HepG2 (cell line): ENCODE data around the gene RFC1. TPM values are rescaled to one million over a fixed set of nuclear protein-coding genes. Genes with fewer than 3 reads are reported as not detected.
A peak's percentile ranks its signal among the peaks of the same experiment; 100 is the strongest.

Source experiments
- ISL2 ChIP-seq: sonication (generic); formaldehyde crosslinking; IDR thresholded peaks from 2 replicates; pipeline ENCODE4 v1.5.0; 2020; ENCODE audit warnings: missing genetic modification reagents
- MTF1 ChIP-seq: sonication (generic); formaldehyde crosslinking; IDR thresholded peaks from 2 replicates; pipeline ENCODE4 v1.5.0; 2020; ENCODE audit warnings: missing genetic modification reagents
- NCOA1 ChIP-seq: sonication (generic); formaldehyde crosslinking; IDR thresholded peaks from 2 replicates; pipeline ENCODE4 v1.9.0; 2021; ENCODE audit warnings: missing genetic modification reagents
- PCBP1 ChIP-seq: fragments of 200-400 bp; formaldehyde crosslinking; IDR thresholded peaks from 2 replicates; pipeline ENCODE4 v1.6.1; 2017; ENCODE audit warnings: mild to moderate bottlenecking, low read depth, low read length, borderline replicate concordance
- RORA ChIP-seq: sonication (generic); formaldehyde crosslinking; IDR thresholded peaks from 2 replicates; pipeline ENCODE4 v1.5.0; 2020; ENCODE audit warnings: mild to moderate bottlenecking, missing genetic modification reagents, moderate library complexity
- ZFAT ChIP-seq: sonication (generic); formaldehyde crosslinking; conservative IDR thresholded peaks from 2 replicates; pipeline ENCODE4 v1.8.1; 2023; ENCODE audit warnings: missing genetic modification reagents, inconsistent platforms
- ZKSCAN5 ChIP-seq: sonication (generic); formaldehyde crosslinking; IDR thresholded peaks from 2 replicates; pipeline ENCODE4 v1.5.1; 2020; ENCODE audit warnings: mild to moderate bottlenecking, missing genetic modification reagents
- ZNF318 ChIP-seq: sonication (generic); formaldehyde crosslinking; IDR thresholded peaks from 2 replicates; pipeline ENCODE4 v1.4.0; 2020; ENCODE audit warnings: mild to moderate bottlenecking, missing genetic modification reagents
- ZNF354B ChIP-seq: sonication (generic); formaldehyde crosslinking; IDR thresholded peaks from 2 replicates; pipeline ENCODE4 v1.8.0; 2022; ENCODE audit warnings: mild to moderate bottlenecking, missing genetic modification reagents
- ZNF781 ChIP-seq: sonication (generic); formaldehyde crosslinking; IDR thresholded peaks from 2 replicates; pipeline ENCODE4 v1.5.1; 2020; ENCODE audit warnings: borderline replicate concordance, mild to moderate bottlenecking, missing genetic modification reagents; ENCODE audit errors: not compliant biosample characterization
- ZSCAN12 ChIP-seq: sonication (generic); formaldehyde crosslinking; IDR thresholded peaks from 2 replicates; pipeline ENCODE4 v1.9.0; 2021; ENCODE audit warnings: mild to moderate bottlenecking, missing genetic modification reagents
- ZZZ3 ChIP-seq: sonication (generic); formaldehyde crosslinking; IDR thresholded peaks from 2 replicates; pipeline ENCODE4 v1.4.0; 2020; ENCODE audit warnings: missing genetic modification reagents, mild to moderate bottlenecking, borderline replicate concordance
- polyA plus RNA-seq, 8 experiments: library from polyadenylated mRNA; depleted of rRNA in 3 of 8; stranded (reverse) in 7 of 8; unstranded in 1 of 8; fragments of >200 nt; fragmentation: Illumina TruSeq in 4 of 8; extraction: Trizol in 4 of 8; gene quantifications; 2 replicates each; pipeline versions ENCODE4 v1.2.1 to v1.2.3, GENCODE V29; 2011 to 2016; ENCODE audit warnings: low read depth in 4 of 8, missing spikeins in 1 of 8, mixed read lengths in 1 of 8; ENCODE audit not compliant: insufficient read depth in 1 of 8
- total RNA-seq, 5 experiments: library from RNA; depleted of rRNA; stranded (reverse); fragments of >200 nt; fragmentation: Illumina TruSeq; extraction: Trizol; gene quantifications; 2 replicates each; pipeline ENCODE4 v1.2.3, GENCODE V29; 2016; ENCODE audit warnings: low read depth in 1 of 5
- TF ChIP-seq, protein P1 (sequence below): sonication (generic); formaldehyde crosslinking; IDR thresholded peaks from 2 replicates; pipeline ENCODE4 v1.4.0; 2020; ENCODE audit warnings: missing genetic modification reagents, borderline replicate concordance
- TF ChIP-seq, protein P2 (sequence below): sonication (generic); formaldehyde crosslinking; IDR thresholded peaks from 2 replicates; pipeline ENCODE4 v1.5.1; 2020; ENCODE audit warnings: mild to moderate bottlenecking, missing genetic modification reagents, borderline replicate concordance

The RFC1 gene
- total and polyA plus RNA-seq, 2 of the 13 experiments (the other 11 are each of a cell fraction or from before 2014, with no cell fraction given) = 15.9 to 78.8 TPM

- TF ChIP-seq, protein P1, sequence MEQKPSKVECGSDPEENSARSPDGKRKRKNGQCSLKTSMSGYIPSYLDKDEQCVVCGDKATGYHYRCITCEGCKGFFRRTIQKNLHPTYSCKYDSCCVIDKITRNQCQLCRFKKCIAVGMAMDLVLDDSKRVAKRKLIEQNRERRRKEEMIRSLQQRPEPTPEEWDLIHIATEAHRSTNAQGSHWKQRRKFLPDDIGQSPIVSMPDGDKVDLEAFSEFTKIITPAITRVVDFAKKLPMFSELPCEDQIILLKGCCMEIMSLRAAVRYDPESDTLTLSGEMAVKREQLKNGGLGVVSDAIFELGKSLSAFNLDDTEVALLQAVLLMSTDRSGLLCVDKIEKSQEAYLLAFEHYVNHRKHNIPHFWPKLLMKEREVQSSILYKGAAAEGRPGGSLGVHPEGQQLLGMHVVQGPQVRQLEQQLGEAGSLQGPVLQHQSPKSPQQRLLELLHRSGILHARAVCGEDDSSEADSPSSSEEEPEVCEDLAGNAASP (CRISPR knock-in tag) = peak; percentile 88; the same call in 1 of the 2 replicates
- no peak for TF ChIP-seq MTF1 (CRISPR knock-in tag)
- TF ChIP-seq ISL2 (CRISPR knock-in tag) = 0 out of 2 replicates have a peak, but pooled peaks have one; percentile 32
- no peak for TF ChIP-seq NCOA1 (CRISPR knock-in tag)
- TF ChIP-seq ZKSCAN5 (CRISPR knock-in tag) = no peak
- no peak for TF ChIP-seq ZFAT (CRISPR knock-in tag)
- TF ChIP-seq, protein P2, sequence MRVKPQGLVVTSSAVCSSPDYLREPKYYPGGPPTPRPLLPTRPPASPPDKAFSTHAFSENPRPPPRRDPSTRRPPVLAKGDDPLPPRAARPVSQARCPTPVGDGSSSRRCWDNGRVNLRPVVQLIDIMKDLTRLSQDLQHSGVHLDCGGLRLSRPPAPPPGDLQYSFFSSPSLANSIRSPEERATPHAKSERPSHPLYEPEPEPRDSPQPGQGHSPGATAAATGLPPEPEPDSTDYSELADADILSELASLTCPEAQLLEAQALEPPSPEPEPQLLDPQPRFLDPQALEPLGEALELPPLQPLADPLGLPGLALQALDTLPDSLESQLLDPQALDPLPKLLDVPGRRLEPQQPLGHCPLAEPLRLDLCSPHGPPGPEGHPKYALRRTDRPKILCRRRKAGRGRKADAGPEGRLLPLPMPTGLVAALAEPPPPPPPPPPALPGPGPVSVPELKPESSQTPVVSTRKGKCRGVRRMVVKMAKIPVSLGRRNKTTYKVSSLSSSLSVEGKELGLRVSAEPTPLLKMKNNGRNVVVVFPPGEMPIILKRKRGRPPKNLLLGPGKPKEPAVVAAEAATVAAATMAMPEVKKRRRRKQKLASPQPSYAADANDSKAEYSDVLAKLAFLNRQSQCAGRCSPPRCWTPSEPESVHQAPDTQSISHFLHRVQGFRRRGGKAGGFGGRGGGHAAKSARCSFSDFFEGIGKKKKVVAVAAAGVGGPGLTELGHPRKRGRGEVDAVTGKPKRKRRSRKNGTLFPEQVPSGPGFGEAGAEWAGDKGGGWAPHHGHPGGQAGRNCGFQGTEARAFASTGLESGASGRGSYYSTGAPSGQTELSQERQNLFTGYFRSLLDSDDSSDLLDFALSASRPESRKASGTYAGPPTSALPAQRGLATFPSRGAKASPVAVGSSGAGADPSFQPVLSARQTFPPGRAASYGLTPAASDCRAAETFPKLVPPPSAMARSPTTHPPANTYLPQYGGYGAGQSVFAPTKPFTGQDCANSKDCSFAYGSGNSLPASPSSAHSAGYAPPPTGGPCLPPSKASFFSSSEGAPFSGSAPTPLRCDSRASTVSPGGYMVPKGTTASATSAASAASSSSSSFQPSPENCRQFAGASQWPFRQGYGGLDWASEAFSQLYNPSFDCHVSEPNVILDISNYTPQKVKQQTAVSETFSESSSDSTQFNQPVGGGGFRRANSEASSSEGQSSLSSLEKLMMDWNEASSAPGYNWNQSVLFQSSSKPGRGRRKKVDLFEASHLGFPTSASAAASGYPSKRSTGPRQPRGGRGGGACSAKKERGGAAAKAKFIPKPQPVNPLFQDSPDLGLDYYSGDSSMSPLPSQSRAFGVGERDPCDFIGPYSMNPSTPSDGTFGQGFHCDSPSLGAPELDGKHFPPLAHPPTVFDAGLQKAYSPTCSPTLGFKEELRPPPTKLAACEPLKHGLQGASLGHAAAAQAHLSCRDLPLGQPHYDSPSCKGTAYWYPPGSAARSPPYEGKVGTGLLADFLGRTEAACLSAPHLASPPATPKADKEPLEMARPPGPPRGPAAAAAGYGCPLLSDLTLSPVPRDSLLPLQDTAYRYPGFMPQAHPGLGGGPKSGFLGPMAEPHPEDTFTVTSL (CRISPR knock-in tag) = no peak
- no peak for TF ChIP-seq ZNF354B (CRISPR knock-in tag)
- no peak for TF ChIP-seq ZZZ3 (CRISPR knock-in tag)
- TF ChIP-seq ZNF781 (CRISPR knock-in tag) = no peak
- TF ChIP-seq PCBP1 = no peak
- no peak for TF ChIP-seq RORA
- TF ChIP-seq ZNF318 = no peak
- TF ChIP-seq ZSCAN12 (CRISPR knock-in tag) = no peak
Observed at GRCh38 chr4:39415678-39416283, 49.6 kb upstream of the RFC1 start (continued).
